Measurements from ENCODE around the gene XPO4.
"Not testable (repeated sequence)": the region's sequence is repeated elsewhere in the genome, so short reads cannot be mapped to it uniquely, and the experiment has no call there.

Gene XPO4

DNA sequence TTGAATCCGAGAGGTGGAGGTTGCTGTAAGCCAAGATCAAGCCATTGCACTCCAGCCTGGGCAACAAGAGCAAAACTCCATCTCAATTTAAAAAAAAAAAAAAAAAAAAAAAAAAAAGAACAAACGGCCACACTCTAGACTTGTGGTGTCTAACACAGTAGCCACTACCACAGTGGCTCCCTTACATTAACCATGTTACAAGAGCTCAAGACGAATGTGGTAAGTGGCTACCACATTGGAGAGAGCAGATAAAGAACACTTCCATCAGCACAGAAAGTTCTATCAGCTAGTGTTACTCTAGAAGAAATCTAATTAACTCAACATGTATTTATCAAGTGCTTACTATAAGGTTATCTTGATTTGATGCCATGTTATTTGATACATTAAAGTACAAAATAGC is 11.5 kb downstream of the XPO4 start:
- no peak for DNase-seq (ENCODE audit: low read depth in 2 of 2)

DNA sequence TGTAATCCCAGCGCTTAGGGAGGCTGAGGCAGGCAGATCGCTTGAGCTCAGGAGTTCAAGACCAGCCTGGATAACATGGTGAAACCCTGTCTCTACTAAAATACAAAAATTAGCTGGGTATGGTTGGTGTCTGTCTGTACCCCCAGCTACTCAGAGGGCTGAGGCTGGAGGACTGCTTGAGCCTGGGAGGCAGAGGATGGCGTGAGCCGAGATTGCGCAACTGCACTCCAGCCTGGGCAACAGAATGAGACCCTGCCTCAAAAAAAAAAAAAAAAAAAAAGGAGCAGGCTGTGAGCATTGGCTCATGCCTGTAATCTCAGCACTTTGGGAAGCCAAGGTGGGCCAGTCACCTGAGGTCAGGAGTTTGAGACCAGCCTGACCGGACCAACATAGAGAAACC is 12.0 kb downstream of the XPO4 start:
- not testable (repeated sequence) for DNase-seq (ENCODE audit: low read depth in 2 of 2)

DNA sequence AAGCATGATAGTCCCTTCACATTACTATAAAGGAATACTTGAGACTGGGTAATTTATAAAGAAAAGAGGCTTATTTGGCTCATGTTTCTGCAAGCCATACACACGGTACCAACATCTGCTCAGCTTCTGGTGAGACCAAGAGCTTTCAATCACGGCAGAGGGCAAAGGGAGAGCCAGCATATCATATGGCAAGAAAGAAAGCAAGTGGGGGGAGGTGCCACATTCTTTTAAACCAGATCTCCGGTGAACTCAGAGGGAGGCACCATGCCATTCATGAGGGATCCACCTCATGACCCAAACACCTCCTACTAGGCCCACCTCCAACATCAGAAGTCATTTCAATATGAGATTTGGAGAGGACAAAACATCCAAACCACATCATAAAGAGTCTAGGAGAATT is 20.3 kb downstream of the XPO4 start:
- no peak for DNase-seq (ENCODE audit: low read depth in 2 of 2)

DNA sequence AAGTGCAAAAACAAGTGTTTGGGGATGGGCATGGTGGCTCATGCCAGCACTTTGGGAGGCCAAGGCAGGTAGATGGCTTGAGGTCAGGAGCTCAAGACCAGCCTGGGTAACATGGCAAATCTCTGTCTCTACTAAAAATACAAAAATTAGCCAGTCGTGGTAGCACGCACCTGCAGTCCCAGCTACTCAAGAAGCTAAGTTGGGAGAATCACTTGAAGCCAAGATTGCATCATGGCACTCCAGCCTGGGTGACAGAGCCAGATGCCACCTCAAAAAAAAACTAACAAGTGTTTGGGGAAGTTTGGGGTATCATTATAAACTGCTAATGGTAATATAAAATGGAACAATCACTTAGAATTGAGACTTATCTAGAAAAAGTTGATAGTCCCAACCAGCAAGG is 24.6 kb downstream of the XPO4 start:
- no peak for DNase-seq (ENCODE audit: low read depth in 2 of 2)

DNA sequence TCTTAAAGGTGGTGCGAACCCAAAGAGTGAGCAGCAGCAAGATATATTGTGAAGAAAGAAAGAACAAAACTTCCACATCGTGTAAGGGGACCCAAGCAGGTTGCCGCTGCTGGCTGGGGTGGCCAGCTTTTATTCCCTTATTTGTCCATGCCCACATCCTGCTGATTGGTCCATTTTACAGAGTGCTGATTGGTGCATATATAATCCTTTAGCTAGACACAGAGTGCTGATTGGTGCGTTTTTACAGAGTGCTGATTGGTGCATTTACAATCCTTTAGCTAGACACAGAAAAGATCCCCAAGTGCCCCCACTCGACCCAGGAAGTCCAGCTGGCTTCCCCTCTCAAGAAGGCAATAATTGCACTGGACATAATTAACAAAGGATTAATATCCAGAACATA is 25.7 kb downstream of the XPO4 start:
- not testable (repeated sequence) for DNase-seq (ENCODE audit: low read depth in 2 of 2)

DNA sequence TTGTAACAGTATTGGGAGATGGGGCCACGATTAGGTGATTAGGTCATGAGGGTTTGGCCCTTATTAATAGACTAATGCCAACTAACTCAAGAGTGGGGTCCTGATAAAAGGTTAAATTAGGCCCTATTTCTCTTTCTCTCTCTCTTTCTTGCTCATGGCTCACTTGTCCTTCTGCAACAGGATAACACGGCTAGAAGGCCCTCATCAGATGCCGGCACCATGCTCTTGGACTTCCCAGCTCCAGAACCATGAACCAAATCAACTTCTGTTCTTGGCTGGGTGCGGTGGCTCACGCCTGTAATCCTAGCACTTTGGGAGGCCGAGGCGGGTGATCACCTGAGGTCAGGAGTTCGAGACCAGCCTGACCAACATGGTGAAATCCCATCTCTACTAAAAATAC is 28.1 kb downstream of the XPO4 start:
- not testable (repeated sequence) for DNase-seq (ENCODE audit: low read depth in 2 of 2)

DNA sequence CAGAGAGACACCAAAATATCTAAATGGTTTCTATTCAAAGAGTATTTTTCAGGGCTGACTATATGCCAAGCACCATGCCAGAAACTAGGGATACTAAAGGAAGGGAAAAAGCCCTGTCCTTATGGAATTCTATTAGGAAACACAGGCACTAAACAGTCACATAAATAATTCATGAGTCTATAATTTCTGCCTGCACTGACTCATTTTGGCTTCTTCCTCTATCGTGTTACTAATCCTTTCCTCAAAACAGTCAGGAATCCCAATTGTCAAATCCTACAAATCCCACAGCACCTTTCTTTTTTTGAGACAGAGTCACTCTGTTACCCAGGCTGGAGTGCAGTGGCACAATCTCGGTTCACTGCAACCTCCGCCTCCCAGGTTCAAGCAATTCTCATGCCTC is 29.2 kb downstream of the XPO4 start:
- DNase-seq (ENCODE audit: low read depth in 2 of 2), result no peak

DNA sequence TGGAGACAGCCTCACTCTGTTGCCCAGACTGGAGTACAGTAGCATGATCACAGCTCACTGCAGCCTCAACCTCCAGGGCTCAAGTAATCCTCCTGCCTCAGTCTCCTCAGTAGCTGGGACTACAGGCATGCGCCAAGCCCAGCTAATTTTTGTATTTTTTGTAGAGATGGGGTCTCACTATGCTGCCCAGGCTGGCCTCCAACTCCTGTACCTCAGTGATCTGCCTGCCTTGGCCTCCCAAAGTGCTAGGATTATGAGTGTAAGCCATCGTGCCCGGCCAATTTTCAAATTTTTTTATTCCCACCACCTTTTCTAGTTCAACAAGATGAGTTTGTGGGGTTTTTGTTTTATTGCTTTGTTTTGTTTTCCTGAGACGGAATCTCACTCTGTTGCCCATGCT is 31.7 kb downstream of the XPO4 start:
- no peak for DNase-seq (ENCODE audit: low read depth in 2 of 2)

DNA sequence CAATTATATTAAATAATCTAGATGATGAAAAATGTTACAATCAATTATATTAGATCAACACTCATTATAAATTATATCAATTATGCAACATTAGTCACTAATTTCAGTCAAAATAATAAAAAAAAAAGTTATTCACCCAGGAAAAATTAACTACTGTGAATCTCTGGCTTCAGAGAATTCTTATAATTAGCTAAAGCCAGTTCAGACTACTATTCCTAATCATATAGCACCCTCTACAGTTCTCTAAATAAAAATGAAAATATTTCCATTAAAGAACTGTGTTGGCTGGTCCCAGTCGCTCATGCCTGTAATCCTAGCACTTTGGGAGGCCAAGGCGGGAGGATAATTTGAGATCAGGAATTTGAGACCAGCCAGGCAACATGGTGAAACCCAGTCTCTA is 33.0 kb downstream of the XPO4 start:
- DNase-seq (ENCODE audit: low read depth in 2 of 2), result no peak

DNA sequence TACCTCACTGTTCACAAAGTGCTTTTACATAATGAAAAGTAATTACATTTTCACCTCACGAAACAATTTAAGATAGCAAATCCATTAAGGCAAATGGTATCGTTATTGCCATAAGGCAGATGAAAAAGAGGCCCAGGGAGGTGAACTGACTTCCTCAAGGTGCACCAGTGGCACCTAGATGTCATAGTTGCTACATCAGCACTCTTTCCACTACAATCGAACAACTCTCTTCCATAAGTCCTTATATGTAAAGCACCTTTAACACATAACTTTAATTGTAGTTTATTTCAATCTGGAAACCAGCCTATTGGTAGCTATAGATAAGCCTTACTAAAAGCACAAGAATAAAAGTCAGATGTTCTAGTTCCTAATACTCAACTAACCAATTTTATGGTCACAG is 35.1 kb downstream of the XPO4 start:
- no peak for DNase-seq (ENCODE audit: low read depth in 2 of 2)

DNA sequence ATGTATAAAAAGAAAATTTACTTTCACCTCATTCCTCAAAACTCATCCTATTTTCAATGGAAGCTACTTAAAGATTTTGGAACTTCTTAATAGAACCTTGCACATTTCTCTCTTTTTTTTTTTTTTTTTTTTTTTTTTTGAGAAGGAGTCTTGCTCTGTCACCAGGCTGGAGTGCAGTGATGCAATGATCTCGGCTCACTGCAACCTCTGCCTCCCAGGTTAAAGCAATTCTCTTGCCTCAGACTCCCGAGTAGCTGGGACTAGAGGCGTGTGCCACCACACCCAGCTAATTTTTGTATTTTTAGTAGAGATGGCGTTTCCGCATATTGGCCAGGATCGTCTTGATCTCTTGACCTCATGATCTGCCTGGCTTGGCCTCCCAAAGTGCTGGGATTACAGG is 40.9 kb downstream of the XPO4 start:
- not testable (repeated sequence) for DNase-seq (ENCODE audit: low read depth in 2 of 2)

DNA sequence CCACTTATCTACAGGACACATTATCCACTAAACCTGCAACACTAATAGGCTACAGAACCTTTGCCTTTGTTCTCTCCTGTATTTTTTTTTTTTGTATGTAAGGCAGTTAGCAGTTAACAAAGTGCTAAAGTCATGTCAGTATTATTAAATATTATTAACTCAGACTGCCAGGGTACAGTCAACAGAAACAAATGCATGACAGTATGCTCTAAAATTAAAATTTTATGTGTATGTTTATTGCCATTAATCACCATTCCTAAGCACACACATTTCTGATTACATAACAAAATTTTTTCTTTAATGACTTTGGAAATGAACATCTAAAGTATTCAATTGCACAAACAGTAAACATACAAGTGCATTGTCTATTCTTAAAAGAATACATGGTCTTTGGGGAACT is 41.7 kb downstream of the XPO4 start:
- DNase-seq (ENCODE audit: low read depth in 2 of 2), result no peak

DNA sequence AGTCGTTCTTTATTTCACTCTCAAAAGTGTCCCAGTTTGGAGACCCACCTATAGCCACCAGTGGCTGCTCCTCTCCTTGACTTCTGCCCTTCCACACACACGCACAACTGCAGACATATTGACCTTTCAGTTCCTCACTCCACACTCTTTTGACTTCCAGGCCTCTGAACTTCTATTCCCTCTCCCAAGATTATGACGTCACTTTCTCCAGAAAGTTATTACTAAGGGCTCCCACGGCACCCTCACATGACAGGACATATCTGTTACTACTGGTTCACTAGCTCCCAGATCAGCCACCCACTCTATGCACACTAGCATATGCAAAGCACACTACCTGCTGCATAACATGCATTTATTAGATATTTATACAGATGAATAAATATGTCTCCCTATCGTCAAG is 45.9 kb downstream of the XPO4 start:
- no peak for DNase-seq (ENCODE audit: low read depth in 2 of 2)

DNA sequence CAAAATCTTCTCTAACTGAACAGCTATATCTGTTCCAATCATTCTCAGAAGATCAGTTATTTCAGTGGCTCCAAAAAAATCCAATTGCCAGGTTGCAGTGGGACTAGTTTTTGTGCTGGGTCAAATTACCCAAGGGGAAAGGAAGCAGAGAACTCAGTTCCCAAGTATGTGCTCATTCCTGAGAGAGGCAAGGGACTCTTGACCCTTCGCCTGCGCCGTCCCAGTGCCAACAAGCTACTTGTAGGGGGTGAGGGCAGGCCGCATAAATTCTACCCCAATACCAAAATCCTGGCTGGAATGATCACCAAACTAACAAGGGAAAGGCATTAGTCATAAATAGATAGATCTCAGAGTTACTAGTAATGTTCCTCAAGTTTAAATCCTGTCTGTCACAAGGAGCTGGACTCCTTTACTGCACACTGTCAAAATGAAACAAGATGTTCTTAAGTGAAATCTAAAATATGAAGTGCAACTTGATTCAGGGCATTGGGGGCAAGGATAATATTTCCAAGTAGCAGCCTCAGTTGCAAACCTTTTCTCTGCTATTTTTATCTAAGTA is 50.6 kb downstream of the XPO4 start:
- no peak for DNase-seq (ENCODE audit: low read depth in 2 of 2)

DNA sequence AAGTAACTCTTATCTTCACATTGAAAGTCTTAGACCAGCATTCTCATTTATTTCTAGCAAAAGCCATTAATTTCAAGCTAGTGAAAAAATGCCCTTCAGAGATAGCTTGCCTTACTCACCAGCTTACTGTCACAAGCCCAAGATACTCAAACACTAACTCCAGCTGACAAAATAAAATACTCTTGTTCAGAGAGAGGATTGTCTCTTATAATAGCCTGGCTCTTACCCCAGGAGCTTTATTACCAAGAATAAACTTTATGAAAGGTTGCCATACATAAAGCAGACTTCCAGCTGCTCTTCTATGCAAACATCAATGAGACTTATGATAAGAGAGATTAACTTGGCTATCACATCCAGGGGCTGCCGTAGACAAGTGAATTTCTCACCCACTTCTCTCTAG is 53.6 kb downstream of the XPO4 start:
- no peak for DNase-seq (ENCODE audit: low read depth in 2 of 2)

DNA sequence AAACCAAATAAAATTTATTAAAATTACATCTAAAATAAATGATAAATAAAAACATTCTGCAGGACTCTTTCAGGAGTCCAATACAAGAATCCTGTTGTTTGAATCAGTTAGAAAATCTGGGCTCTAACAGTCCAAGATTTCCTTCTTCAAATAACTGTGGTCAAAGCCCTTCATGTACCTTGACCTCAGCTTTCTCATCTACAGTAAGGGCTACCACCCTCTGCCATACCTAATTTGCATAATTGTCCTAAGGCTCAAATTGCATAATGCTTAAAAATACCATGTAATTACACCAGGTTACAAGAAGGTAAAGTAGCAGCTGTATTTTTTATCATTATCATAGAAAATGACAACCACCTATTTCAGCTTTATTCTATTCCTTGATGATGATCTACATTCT is 54.3 kb downstream of the XPO4 start:
- no peak for DNase-seq (ENCODE audit: low read depth in 2 of 2)

DNA sequence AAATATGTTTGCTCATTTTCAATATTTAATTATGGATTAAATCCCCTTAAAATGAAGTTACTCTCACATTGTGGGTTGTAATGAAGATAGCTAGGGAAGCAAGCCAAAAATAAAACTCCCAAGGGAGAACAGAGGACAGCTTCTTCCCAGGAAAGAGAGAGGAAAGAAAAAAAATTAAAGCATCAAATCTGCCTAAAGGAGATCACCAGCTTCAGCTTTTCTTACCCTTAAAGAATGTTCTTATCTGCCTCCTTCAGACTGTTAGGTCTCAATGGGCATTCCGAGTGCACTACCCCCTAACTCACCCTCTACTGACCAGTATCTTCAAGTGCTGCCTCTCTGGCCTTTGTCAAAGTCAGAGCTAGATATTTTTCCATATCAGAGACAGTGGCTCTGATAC is 55.2 kb downstream of the XPO4 start:
- DNase-seq (ENCODE audit: low read depth in 2 of 2), result no peak

DNA sequence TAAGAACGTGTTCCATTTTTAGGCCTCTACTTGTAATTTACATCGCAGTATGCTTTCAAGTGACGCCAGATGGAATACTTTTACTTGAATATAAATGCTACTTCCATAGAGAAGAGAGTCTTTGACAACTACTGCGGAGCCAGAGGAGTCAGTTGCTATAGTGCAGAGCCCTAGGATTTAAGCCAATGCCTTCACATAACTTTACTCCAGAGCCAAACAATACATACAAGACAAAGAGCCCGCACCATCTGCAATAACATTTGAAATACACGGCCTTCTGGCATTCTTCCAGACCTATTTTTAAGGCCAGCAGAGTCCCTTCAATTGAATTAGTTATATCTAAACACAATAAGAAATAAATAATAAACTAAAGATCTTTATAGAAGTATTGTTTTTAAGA is 59.4 kb downstream of the XPO4 start:
- DNase-seq (ENCODE audit: low read depth in 2 of 2), result no peak

DNA sequence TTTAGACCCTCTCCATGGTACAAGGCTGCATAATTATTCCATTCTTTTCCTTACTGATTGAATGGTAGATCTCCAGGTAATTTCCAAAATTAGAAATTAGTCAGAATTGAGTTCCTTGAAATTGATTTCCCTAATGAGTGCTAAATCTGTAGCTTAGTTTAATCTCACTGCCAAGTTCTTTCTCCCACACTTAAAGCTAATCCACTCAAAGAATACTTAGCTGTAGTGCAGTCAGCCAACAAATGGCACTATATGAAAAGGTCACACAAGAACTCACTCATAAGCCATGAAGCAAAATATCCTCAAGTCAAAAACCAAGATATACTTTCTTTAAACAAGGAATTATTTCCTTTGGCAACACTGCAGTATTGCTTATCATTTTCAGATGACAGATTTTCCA is 62.0 kb downstream of the XPO4 start:
- no peak for DNase-seq (ENCODE audit: low read depth in 2 of 2)

DNA sequence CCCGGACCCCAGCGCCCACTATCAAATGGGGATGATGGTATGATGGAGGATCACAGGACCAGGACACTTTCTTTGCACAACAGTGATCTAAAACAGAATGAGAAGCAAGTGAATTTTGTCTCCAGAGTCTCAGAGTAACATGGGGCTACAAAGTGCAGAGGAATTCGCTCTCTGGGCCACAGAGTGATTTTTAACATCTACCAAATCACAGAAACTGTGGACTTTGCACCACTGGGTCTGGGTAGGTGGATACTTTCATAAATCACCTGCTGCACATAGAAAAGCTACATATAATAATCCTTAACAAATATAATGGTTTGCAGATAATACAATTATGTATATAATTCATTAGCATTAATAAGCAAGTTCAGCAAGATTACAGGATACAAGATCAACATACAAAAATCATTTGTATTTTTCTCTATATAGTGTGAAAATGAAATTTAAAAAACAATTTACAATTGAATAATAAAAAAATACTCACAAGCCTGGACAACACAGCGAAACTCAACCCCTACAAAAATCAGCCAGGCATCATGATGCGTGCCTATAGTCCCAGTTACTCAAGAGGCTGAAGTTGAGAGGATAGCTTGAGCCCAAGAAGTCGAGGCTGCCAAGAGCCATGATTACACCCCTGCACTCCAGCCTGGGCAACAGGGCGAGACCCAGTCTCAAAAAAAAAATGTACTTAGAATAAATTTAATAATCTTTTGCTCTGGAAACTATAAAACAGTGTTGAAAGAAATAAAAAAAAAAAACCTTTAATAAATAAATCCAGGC is 68.5 kb downstream of the XPO4 start:
- no peak for DNase-seq (ENCODE audit: low read depth in 2 of 2)

DNA sequence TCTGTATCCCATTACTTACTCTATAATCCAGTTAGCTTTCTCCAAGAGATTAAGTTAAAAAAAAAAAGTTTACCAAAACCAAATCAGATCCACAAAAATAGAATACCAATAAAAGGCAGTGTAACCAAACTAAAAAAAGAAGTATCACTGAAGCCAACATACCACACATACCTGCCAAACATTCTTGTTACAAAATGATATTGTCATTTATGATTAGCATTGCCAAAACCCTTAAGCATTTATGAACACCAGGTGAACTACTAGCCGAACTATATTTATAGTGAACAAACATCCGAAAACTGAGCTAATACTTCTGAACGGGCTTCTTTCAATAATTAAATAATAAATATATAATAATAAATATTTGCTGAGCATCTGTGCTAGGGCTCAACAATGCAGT is 69.7 kb downstream of the XPO4 start:
- no peak for DNase-seq (ENCODE audit: low read depth in 2 of 2)

DNA sequence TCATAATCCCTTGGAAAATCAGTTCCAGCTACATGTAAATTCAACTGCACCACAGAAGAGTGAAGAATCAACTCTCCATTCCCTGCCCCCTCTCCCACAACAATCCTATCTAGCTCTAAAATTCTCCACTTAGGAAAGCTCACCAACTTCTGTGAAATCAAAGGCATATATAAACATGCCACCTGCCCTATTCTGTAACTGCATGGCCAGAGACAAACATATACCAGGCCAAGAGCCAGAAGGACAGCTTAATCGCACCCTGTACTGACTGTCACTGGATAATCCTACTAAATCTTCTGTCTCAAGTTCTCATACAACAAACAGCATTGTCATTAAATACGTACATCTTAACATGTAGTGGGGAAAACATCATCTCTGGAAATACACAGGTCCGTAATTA is 70.6 kb downstream of the XPO4 start:
- DNase-seq (ENCODE audit: low read depth in 2 of 2), result no peak

DNA sequence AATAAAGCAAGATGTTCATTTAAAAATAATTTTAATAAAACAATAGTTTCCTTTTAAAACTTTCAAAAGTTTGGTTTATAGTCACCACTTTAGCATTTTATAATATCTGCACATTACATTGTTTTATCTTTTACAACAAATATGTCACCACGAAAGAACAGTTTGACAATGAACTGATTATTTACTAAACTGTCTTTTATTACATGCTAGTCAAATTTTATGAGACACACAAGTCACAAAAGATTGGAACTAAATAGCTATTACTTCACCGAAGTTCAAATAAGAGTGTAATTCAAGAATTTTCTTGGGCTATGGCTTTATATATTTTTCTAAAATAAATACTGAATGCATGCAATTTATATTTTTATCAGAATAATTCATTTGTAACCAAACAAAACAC is 71.3 kb downstream of the XPO4 start:
- no peak for DNase-seq (ENCODE audit: low read depth in 2 of 2)
